ENCODE measurements around the gene CNOT10.

CNOT10 gene

DNA sequence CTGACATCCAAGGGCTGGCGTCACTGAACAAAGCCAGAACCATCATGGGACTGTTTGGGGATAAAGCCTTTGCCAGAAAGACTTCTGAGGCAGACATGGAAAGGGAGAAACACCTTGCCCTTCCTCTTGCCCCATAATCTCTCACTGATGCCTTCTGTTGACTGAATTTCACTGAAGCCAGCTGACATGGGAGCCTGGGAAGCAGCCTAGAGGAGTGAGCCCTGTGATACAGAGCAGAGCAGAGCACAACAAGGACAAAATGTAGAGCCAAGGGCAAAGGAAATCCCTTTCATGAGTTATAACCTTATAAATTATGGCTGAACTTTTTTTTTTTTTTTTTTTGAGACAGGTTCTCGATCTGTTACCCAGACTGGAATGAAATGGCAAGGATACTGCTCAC lies 9.8 kb upstream of the CNOT10 start:
- no peaks in the 10 kb centered on the region for H3K27me3 Mint-ChIP-seq

DNA sequence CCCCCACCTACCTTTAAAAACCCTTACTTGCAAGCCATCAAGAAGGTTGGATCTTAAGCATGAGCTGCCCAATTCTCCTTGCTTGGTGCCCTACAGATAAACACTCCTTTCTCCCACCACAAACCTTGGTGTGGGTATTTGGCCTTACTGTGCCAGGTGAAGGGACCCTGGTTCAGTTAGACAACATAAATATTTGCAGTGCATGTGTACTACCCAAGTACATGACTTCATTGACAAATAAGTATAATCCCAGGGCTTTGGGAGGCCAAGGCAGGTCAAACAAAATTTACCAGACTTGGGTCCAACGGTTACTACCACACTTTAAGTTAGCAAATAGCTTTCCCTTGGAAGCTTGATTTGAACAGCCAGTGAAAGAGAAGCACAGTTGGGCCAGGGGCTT lies 9.3 kb upstream of the CNOT10 start:
- no peaks in the 10 kb centered on the region for H3K9me3 Mint-ChIP-seq
- H3K36me3 Mint-ChIP-seq = no peaks in the 10 kb centered on the region
- H3K27me3 Mint-ChIP-seq = no peaks in the 10 kb centered on the region
- no peak overlapping the region for H3K4me3 Mint-ChIP-seq
- no peaks in the 10 kb centered on the region for H3K4me1 Mint-ChIP-seq
- no peak overlapping the region for H3K27ac Mint-ChIP-seq
- ATAC-seq = no peak

More for the DNA sequence above, 9.8 kb upstream of the CNOT10 start:
- no peak overlapping the region for H3K27ac Mint-ChIP-seq
- H3K9me3 Mint-ChIP-seq = no peaks in the 10 kb centered on the region
- H3K4me1 Mint-ChIP-seq = no peaks in the 10 kb centered on the region
- H3K4me3 Mint-ChIP-seq = no peak overlapping the region
- no peaks in the 10 kb centered on the region for H3K36me3 Mint-ChIP-seq
- no peak for ATAC-seq

DNA sequence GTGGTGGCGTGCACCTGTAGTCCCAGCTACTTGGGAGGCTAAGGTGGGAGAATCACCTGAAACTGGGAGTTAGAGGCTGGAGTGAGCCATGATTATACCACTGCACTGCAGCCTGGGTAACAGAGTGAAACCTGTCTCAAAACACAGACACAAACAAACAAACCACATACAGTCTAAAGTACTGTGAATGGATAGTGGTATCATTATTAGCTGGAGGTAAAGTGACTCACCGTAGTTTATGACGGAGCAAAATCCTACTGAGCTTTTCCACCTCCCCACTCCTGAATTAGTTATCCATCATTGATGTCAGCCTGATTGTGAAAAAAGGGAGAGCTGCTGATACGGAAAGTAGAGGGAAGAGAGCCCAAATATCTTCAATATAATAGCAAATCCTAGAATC lies 3.2 kb upstream of the CNOT10 start:
- Mint-ChIP-seq H3K9me3 (no peaks in the 10 kb centered on the region), H3K36me3 (no peaks in the 10 kb centered on the region), H3K27ac (no peak overlapping the region), H3K4me3 (no peak overlapping the region), H3K27me3 (no peaks in the 10 kb centered on the region), H3K4me1 (peaks cover 21% of the 10 kb centered on the region)
- no peak for ATAC-seq

DNA sequence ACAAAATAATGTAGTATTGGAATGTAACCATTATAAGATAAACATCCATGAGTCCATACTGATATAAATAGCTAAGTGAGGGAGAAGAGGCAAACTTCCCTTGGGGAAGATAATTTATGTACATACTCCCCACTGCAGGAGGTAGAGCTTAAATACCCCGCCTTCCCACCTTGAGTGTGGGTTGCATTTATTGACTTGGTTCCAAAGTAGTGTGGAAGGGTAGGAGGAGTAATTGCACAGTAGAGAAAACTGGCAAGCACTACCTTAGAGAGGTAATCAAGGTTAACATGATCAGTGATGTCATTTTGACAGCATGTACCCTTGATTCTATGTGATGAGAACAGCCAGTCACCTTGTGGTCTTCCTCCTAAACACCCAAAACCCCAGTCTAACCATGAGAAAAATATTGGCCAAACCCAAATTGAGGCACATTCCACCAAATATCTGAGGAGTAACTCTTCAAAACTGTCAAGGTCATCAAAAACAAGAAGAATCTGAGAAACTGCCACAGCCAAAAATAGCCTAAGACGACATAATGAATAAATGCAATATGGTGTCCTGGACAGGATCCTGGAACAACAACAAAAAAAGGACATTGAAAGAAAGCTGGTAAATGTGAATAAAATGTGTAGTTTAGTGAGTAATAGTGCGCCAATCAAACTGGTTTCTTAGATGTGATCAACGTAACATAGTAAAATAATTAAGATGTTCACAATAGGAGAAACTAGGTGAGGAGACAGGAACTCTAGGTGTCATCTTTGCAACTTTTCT lies 774 bp upstream of the CNOT10 start:
- Mint-ChIP-seq H3K4me1 (peaks cover 34% of the 10 kb centered on the region), H3K4me3 (peak overlapping the region; percentile 93), H3K36me3 (peaks cover 7% of the 10 kb centered on the region), H3K9me3 (no peaks in the 10 kb centered on the region), H3K27me3 (no peaks in the 10 kb centered on the region), H3K27ac (peak overlapping the region; percentile 90)
- ATAC-seq = no peak

DNA sequence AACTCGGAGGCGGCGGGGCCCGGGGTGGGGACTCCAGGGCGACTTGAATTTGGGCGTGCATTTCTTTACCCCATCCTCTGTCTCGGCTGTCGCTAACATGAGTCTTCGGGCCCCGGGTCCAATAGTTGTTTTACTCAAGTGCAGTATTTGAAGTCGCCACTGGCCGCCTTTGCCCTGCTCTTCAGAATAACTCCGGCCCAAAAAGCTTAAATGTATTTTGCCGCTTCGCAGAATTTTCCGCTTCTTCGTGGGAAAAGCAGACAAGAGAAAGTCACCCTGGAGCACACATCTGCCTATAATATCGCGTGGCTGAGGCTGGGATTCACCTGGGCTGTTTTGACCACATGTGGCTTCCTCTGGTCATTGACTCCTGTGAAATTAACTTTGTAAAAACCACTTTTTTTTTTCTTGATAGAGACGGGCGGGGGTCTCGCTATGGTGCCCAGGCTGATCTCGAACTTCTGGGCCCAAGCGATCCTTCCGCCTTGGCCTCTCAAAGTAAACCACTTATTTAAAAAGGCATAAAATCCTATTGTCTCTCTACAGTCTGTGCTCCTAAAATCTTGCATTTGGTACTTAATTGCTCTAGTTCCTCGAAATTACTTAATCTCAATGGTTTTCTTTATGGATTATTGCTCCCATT lies 676 bp downstream of the CNOT10 start:
- H3K27ac Mint-ChIP-seq = peak overlapping the region; percentile 90
- peaks cover 14% of the 10 kb centered on the region for H3K36me3 Mint-ChIP-seq
- H3K4me1 Mint-ChIP-seq = peaks cover 44% of the 10 kb centered on the region
- no peaks in the 10 kb centered on the region for H3K9me3 Mint-ChIP-seq
- H3K27me3 Mint-ChIP-seq = no peaks in the 10 kb centered on the region
- H3K4me3 Mint-ChIP-seq = peak overlapping the region; percentile 93
- ATAC-seq = no peak

DNA sequence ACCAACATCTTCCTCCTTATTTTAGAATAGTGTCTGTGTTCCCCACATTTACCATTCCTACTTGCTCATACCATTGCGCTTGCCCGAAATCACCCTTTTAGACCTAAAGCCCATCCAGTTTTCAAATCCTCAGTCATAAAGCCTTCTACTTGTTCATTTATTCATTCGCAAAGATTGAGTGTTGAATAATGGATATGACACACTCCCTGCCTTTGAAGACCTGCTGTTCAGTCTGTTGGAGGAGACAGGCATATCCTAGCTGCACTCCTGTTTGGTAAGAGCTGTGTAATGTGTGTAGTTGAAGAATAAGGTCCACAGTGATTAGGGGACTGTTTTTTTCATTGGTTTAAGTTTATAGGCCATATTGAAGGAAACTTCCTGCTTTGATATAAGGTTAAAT lies 1.7 kb downstream of the CNOT10 start:
- H3K4me1 Mint-ChIP-seq = peaks cover 44% of the 10 kb centered on the region
- no peaks in the 10 kb centered on the region for H3K27me3 Mint-ChIP-seq
- H3K4me3 Mint-ChIP-seq = peak overlapping the region; percentile 93
- no peaks in the 10 kb centered on the region for H3K9me3 Mint-ChIP-seq
- H3K36me3 Mint-ChIP-seq = peaks cover 14% of the 10 kb centered on the region
- no peak for ATAC-seq
- peak overlapping the region; percentile 90 for H3K27ac Mint-ChIP-seq

DNA sequence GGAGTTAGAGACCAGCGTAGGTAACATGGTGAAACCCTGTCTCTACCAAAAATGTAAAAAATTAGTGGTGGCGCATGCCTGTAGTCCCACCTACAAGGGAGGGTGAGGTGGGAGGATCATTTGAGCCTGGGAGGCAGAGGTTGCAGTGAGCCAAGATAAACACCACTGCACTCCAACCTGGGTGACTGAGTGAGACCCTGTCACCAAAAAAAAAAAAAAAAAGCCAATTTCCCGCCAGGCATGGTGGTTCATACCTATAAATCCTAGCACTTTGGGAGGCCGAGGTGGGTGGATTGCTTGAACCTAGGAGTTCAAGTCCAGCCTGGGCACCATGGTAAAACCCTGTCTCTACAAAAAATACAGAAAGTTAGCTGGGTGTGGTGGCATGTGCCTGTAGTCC lies 6.9 kb downstream of the CNOT10 start:
- Mint-ChIP-seq H3K4me3 (no peak overlapping the region), H3K36me3 (peaks cover 23% of the 10 kb centered on the region), H3K9me3 (no peaks in the 10 kb centered on the region), H3K27ac (no peak overlapping the region), H3K4me1 (peaks cover 22% of the 10 kb centered on the region), H3K27me3 (no peaks in the 10 kb centered on the region)
- ATAC-seq = no peak

DNA sequence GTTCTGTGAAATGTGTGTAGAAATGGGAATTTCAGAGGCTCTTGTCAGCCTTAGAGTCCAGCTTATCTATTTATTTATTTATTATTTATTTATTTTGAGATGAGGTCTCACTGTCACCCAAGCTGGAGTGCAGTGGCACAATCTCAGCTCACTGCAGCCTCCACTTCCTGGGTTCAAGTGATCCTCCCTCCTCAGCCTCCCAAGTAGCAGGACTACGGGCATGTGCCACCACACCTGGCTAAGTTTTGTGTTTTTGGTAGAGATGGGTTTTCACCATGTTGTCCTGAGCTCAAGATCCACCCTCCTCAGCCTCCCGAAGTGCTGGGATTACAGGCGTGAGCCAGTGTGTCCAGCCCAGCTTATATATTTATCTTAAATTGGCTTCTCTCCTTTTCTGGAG lies 11.5 kb downstream of the CNOT10 start:
- Mint-ChIP-seq H3K9me3 (peaks cover 2% of the 10 kb centered on the region), H3K27ac (no peak overlapping the region), H3K4me3 (no peak overlapping the region), H3K36me3 (peaks cover 17% of the 10 kb centered on the region), H3K4me1 (peaks cover 18% of the 10 kb centered on the region), H3K27me3 (no peaks in the 10 kb centered on the region)
- ATAC-seq = no peak

DNA sequence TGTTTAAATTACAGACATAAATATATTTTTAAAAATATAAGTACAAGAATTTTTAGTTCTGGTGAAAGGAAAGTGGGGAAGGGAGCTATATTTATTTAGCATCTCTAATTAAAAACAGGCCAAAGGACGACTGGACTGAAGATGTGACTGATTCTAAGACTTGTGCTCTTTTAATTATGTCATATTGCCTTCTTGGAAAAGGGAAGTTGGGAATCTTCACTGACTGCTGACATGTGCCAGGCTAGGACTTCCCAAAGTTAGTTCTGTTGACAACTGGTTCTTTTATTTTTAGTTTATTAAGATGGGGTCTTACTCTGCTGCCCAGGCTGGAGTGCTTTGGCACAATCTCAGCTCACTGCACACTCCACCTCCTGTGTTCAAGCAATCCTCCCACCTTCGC lies 13.5 kb downstream of the CNOT10 start:
- H3K4me3 Mint-ChIP-seq = no peak overlapping the region
- H3K27ac Mint-ChIP-seq = no peak overlapping the region
- peaks cover 3% of the 10 kb centered on the region for H3K9me3 Mint-ChIP-seq
- H3K27me3 Mint-ChIP-seq = no peaks in the 10 kb centered on the region
- H3K36me3 Mint-ChIP-seq = peaks cover 23% of the 10 kb centered on the region
- peaks cover 26% of the 10 kb centered on the region for H3K4me1 Mint-ChIP-seq
- ATAC-seq = no peak

DNA sequence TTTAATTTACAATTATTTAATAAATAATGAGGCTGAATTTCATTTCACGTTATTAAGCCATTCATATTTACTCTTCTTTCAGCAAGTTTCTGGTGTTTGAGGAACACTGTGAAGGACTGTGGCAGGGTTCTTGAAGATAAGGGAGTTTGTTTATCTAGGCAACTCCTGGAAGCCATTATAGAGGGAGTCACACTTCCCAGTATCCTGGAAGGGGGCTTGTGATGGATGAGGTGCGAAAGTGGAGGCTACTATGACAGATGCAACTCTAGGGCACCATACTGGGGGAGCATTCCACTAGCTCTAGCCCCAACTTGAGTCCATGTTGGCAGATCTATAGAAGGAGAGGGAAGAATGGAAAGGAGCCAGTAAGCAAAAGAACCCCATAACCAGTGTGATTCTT lies 14.4 kb downstream of the CNOT10 start:
- peaks cover 3% of the 10 kb centered on the region for H3K9me3 Mint-ChIP-seq

DNA sequence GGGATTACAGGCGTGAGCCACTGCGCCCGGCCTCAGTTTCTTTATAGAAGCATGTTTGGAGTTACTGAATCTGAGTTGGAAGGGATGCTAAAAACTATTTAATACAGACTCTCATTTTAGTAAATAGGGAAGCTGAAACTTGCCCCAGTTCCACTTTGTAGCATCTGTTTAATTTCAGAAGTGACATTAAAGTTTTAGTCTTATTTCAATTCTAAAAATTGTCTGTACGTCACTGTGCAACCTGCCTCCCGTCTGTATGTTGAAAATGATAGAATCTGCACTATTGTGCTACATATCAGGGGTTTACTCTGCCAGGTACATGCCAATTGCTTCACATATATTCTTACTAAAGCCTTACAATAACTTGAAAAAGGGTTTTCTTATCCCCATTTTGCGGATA lies 15.3 kb downstream of the CNOT10 start:
- Mint-ChIP-seq H3K9me3 (peaks cover 3% of the 10 kb centered on the region), H3K36me3 (peaks cover 17% of the 10 kb centered on the region), H3K4me1 (peaks cover 29% of the 10 kb centered on the region), H3K27me3 (no peaks in the 10 kb centered on the region), H3K27ac (no peak overlapping the region), H3K4me3 (no peak overlapping the region)
- no peak for ATAC-seq

More for the DNA sequence above, 14.4 kb downstream of the CNOT10 start:
- ATAC-seq = no peak
- Mint-ChIP-seq H3K36me3 (peaks cover 24% of the 10 kb centered on the region), H3K4me3 (no peak overlapping the region), H3K4me1 (peaks cover 29% of the 10 kb centered on the region), H3K27me3 (no peaks in the 10 kb centered on the region), H3K27ac (no peak overlapping the region)

DNA sequence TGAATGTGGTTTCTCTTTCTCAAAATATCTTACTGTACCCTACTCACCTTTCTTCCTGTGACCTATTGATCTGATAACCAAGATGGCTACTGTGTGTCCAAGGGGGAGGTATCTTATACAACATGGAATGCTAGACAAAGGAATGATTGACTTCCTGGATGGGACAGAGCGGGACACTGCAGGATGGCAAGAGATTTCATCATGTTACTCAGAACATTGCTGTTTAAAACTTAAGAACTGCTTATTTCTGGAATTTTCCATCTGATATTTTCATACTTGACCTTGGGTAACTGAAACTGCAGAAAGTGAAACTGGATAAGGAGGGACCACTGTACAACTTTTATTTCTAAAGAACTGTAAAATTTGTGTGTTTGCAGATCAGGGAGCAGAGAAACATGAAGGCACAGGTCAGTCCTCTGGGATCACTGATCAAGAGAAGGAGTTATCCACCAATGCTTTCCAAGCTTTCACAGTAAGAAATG lies 18.5 kb downstream of the CNOT10 start:
- Mint-ChIP-seq H3K4me1 (peaks cover 29% of the 10 kb centered on the region), H3K27me3 (no peaks in the 10 kb centered on the region), H3K4me3 (peak overlapping the region; percentile 43), H3K27ac (no peak overlapping the region), H3K9me3 (peaks cover 3% of the 10 kb centered on the region), H3K36me3 (peaks cover 21% of the 10 kb centered on the region)
- no peak for ATAC-seq

DNA sequence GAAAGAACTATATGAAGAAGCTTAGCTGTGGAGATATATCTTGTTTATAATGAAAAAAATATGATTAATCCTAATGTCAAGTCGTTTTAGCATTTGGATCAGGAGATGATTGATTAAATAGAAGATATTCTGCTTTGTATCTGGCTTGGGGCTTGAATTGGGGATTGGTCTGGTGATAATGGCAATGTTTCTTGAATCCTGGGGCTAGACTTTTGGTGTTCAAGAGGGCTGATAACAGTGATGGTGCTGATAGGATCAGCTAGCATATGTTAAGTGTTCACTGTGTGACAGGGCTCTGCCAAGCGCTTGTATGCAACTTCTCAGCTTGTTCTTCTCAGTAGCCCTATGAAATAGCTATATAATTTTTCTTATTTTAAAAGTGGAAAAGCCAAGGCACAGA lies 20.2 kb downstream of the CNOT10 start:
- no peak for ATAC-seq
- H3K4me3 Mint-ChIP-seq = no peak overlapping the region
- H3K27ac Mint-ChIP-seq = no peak overlapping the region
- H3K27me3 Mint-ChIP-seq = no peaks in the 10 kb centered on the region
- H3K9me3 Mint-ChIP-seq = peaks cover 3% of the 10 kb centered on the region
- H3K4me1 Mint-ChIP-seq = peaks cover 20% of the 10 kb centered on the region
- peaks cover 27% of the 10 kb centered on the region for H3K36me3 Mint-ChIP-seq

DNA sequence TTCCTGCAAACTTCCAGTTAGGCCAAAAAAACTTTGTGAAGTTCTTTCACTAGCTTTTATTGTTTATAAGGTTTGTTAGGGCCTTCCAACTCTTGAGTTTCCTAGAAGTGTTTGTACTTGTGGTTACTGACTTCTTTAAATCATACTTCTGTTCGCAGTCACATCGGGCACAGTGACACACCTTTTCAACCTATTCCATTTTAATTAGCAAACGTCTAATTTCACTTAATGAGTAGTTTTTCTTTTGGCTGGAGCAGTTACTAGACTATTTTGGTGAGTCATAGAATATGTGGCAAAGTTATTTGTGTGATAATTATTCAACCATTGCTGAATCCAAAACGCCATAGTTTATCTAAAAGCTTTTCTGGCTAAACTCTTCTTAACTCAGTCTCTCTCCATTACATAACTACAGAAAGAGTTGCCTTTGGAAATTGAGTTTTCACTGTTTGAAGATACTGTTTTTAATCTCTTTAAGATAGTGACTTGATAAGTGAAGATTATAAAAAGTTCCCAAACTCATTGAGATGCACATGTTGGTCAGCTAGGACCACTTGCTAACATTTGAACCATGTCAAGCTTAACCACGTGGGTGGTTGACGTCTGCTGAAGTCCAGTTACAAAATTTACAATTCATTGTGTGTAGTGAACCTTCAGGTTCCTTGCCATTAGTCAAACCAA lies 21.5 kb downstream of the CNOT10 start:
- ATAC-seq = no peak
- peaks cover 16% of the 10 kb centered on the region for H3K4me1 Mint-ChIP-seq
- H3K4me3 Mint-ChIP-seq = no peak overlapping the region
- H3K27ac Mint-ChIP-seq = no peak overlapping the region
- no peaks in the 10 kb centered on the region for H3K27me3 Mint-ChIP-seq
- H3K9me3 Mint-ChIP-seq = peaks cover 2% of the 10 kb centered on the region
- H3K36me3 Mint-ChIP-seq = peaks cover 37% of the 10 kb centered on the region

DNA sequence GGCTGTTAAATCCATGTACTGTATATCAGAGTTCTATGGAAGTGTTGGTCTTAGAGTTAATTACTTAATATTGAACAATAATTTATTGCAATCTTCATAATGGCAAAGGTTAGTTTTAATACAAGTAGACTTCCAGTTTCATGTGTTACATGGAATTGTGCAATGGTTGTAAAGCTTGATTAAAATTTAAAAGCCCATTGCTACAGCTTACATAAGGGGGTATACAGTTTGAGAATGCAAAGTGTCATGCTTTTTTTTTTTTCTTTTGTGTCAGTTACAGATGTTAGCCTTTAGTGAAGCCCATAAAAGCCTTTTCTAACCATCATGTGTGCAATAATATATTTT lies 22.0 kb downstream of the CNOT10 start:
- H3K4me3 Mint-ChIP-seq = no peak overlapping the region

More for the DNA sequence above, 22.0 kb downstream of the CNOT10 start:
- H3K4me1 Mint-ChIP-seq = peaks cover 13% of the 10 kb centered on the region
- no peak overlapping the region for H3K27ac Mint-ChIP-seq
- no peak for ATAC-seq
- no peaks in the 10 kb centered on the region for H3K9me3 Mint-ChIP-seq
- no peaks in the 10 kb centered on the region for H3K27me3 Mint-ChIP-seq
- peaks cover 39% of the 10 kb centered on the region for H3K36me3 Mint-ChIP-seq
